ENCODE results near the gene CLHC1. TPM values are rescaled to one million over a fixed set of nuclear protein-coding genes. Genes with fewer than 3 reads are reported as not detected.

The CLHC1 gene
- polyA plus RNA-seq, 3 donors, result 19.1 to 25.7 (median 22.0) TPM

GRCh38 chr2:55173438-55174054 lies 58.5 kb downstream of the CLHC1 start:
- no peak for DNase-seq (ENCODE audit: low read depth in 3 of 3, low spot score in 2 of 3)

- no peak for DNase-seq (ENCODE audit: low read depth in 3 of 3, low spot score in 2 of 3)
Observed at GRCh38 chr2:55169915-55170314, 62.2 kb downstream of the CLHC1 start.

GRCh38 chr2:55169359-55169758 lies 62.7 kb downstream of the CLHC1 start:
- no peak for DNase-seq (ENCODE audit: low read depth in 3 of 3, low spot score in 2 of 3)

- peak in 1 of 3 donors; percentile 41 for DNase-seq (ENCODE audit: low read depth in 3 of 3, low spot score in 2 of 3)
Observed at GRCh38 chr2:55168221-55169154, 63.6 kb downstream of the CLHC1 start.

- DNase-seq (ENCODE audit: low read depth in 3 of 3, low spot score in 2 of 3), result no peak
Observed at GRCh38 chr2:55165626-55166025, 66.5 kb downstream of the CLHC1 start.

GRCh38 chr2:55164534-55165480 lies 67.3 kb downstream of the CLHC1 start:
- no peak for DNase-seq (ENCODE audit: low read depth in 3 of 3, low spot score in 2 of 3)

GRCh38 chr2:55163941-55164390 lies 68.1 kb downstream of the CLHC1 start:
- no peak for DNase-seq (ENCODE audit: low read depth in 3 of 3, low spot score in 2 of 3)

- DNase-seq (ENCODE audit: low read depth in 3 of 3, low spot score in 2 of 3), result no peak
Observed at GRCh38 chr2:55163274-55163721, 68.8 kb downstream of the CLHC1 start.

- no peak for DNase-seq (ENCODE audit: low read depth in 3 of 3, low spot score in 2 of 3)
Observed at GRCh38 chr2:55162284-55163006, 69.6 kb downstream of the CLHC1 start.

- no peak for DNase-seq (ENCODE audit: low read depth in 3 of 3, low spot score in 2 of 3)
Observed at GRCh38 chr2:55161295-55162210, 70.5 kb downstream of the CLHC1 start.

GRCh38 chr2:55160422-55160821 lies 71.7 kb downstream of the CLHC1 start:
- no peak for DNase-seq (ENCODE audit: low read depth in 3 of 3, low spot score in 2 of 3)

GRCh38 chr2:55159752-55160151 lies 72.3 kb downstream of the CLHC1 start:
- no peak for DNase-seq (ENCODE audit: low read depth in 3 of 3, low spot score in 2 of 3)

GRCh38 chr2:55159037-55159651 lies 72.9 kb downstream of the CLHC1 start:
- DNase-seq (ENCODE audit: low read depth in 3 of 3, low spot score in 2 of 3), result no peak

- no peak for DNase-seq (ENCODE audit: low read depth in 3 of 3, low spot score in 2 of 3)
Observed at GRCh38 chr2:55158111-55158814, 73.8 kb downstream of the CLHC1 start.

- DNase-seq (ENCODE audit: low read depth in 3 of 3, low spot score in 2 of 3), result no peak
Observed at GRCh38 chr2:55157474-55157884, 74.6 kb downstream of the CLHC1 start.

GRCh38 chr2:55156984-55157383 lies 75.1 kb downstream of the CLHC1 start:
- DNase-seq (ENCODE audit: low read depth in 3 of 3, low spot score in 2 of 3), result no peak

- no peak for DNase-seq (ENCODE audit: low read depth in 3 of 3, low spot score in 2 of 3)
Observed at GRCh38 chr2:55156326-55156725, 75.8 kb downstream of the CLHC1 start.

- no peak for DNase-seq (ENCODE audit: low read depth in 3 of 3, low spot score in 2 of 3)
Observed at GRCh38 chr2:55155764-55156281, 76.3 kb downstream of the CLHC1 start.
